GM12801 (cell line): Measurements from ENCODE around the gene CD48.

Experiments
- TF ChIP-seq, protein P1 (sequence below): IDR thresholded peaks from one replicate; pipeline ENCODE4 v1.5.1; 2011; ENCODE audit warnings: control low read depth; ENCODE audit not compliant: insufficient read length; ENCODE audit errors: extremely low read depth

The CD48 gene

GRCh38 chr1:160753594-160753993 lies 42.0 kb upstream of the CD48 start:
- TF ChIP-seq, protein P1, sequence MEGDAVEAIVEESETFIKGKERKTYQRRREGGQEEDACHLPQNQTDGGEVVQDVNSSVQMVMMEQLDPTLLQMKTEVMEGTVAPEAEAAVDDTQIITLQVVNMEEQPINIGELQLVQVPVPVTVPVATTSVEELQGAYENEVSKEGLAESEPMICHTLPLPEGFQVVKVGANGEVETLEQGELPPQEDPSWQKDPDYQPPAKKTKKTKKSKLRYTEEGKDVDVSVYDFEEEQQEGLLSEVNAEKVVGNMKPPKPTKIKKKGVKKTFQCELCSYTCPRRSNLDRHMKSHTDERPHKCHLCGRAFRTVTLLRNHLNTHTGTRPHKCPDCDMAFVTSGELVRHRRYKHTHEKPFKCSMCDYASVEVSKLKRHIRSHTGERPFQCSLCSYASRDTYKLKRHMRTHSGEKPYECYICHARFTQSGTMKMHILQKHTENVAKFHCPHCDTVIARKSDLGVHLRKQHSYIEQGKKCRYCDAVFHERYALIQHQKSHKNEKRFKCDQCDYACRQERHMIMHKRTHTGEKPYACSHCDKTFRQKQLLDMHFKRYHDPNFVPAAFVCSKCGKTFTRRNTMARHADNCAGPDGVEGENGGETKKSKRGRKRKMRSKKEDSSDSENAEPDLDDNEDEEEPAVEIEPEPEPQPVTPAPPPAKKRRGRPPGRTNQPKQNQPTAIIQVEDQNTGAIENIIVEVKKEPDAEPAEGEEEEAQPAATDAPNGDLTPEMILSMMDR, result no peak

DNA sequence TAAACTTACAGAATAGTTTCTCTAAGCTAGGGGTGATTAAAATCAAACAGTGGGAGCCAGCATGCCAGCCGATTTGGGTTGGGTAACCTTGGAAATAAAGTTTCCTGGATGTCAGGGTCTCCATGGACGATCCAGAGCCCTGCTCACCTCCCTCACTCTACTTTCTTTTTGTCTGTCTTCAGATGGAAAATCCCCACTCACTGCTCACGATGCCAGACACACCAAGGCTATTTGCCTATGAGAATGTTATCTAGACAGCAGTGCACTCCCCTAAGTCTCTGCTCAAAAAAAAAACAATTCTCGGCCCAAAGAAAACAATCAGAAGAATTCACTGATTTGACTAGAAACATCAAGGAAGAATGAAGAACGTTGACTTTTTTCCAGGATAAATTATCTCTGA lies 41.3 kb upstream of the CD48 start:
- TF ChIP-seq, protein P1, result no peak

DNA sequence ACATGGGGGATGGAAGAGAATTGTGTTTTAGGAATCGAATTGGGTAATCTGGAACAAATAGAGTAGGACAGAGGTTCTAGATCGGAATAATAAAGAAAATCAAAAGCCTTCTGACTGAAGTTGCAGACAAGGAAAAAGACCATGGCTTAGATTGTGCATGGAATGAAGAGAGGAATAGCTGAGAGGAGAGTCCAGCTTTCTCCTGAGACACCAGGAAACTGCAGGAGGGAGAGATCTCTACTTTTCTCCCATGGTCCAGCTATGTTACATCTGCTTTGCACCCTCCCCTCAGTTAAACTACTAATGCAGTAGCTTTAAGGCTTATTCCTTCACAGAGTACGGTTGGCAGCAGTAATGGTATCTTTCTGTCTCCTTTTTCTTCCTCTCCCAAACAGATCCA lies 40.8 kb upstream of the CD48 start:
- TF ChIP-seq, protein P1, result no peak

DNA sequence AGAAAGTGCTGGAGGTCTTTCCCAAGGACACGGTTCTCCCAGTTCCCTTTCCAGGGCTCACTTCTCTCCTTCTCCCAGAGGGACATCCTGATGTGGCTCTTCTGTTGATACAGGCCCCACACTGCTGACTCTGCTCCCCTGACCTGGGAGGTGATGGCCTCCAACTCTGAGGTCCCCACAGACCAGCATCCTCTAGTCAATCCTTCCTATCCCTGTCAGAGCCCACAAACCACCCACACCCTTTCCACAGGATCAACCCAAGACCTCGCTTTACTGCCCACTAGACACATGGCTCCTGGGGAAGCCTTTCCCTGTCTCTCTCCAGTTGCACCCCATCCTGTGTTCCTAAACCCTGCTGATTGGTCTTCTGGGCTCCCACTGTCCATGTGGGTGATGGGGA lies 39.0 kb upstream of the CD48 start:
- TF ChIP-seq, protein P1, result no peak

DNA sequence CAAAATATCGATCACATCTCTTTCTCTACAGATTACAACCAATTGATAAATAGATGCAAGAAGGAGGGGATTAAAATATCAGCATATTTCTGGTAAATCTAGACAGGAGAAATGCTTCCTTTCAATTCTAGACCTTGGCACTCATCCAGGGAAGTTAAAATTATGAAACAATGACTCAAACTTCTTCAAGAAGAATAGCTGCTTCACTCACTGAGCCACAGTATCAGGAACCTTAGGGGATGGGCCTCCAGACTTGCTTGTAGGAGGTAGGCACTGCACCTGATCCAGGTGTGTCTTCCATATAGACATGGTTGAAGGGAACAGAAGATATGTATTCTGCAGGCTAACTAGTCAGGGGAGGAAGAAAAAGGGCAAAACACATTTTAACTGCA lies 37.3 kb upstream of the CD48 start:
- TF ChIP-seq, protein P1, result no peak

- TF ChIP-seq, protein P1, result no peak
Measured at GRCh38 chr1:160748181-160748877, 36.7 kb upstream of the CD48 start.

- TF ChIP-seq, protein P1, result no peak
Measured at GRCh38 chr1:160747717-160748116, 36.1 kb upstream of the CD48 start.
